Loucy (cell line): ENCODE data around the gene SMIM23.

Source experiments
- CTCF ChIP-seq: fragments of 200-600 bp; sonication (generic); conservative IDR thresholded peaks from 2 replicates; pipeline ENCODE4 v1.5.1; 2014; ENCODE audit warnings: mild to moderate bottlenecking, antibody characterized with exemption, low read length
- EZH2phosphoT487 ChIP-seq: fragments of 200-600 bp; IDR thresholded peaks from 2 replicates; pipeline ENCODE4 v1.6.1; 2018; ENCODE audit warnings: antibody characterized with exemption, mild to moderate bottlenecking, moderate library complexity, borderline replicate concordance

GRCh38 chr5:171790408-171790807 is 4.8 kb downstream of the SMIM23 start:
- TF ChIP-seq CTCF = no peak
- no peak for TF ChIP-seq EZH2phosphoT487
